ENCODE data around the gene CLIP1.

CLIP1 gene

GRCh38 chr12:122327014-122327413 is 95.5 kb downstream of the CLIP1 start:
- no peak for DNase-seq (ENCODE audit: low read depth)
- no peak overlapping the region for H3K4me3 ChIP-seq (ENCODE audit: low read depth, low read length)
- no peak for TF ChIP-seq CTCF (IDR thresholded peaks at IDR 0.05; ENCODE audit: control insufficient read depth, extremely low read depth, insufficient read depth)

- no peak for DNase-seq (ENCODE audit: low read depth)
- no peak for TF ChIP-seq CTCF (IDR thresholded peaks at IDR 0.05; ENCODE audit: control insufficient read depth, extremely low read depth, insufficient read depth)
- no peak overlapping the region for H3K4me3 ChIP-seq (ENCODE audit: low read depth, low read length)
Measured at GRCh38 chr12:122326586-122326985, 95.9 kb downstream of the CLIP1 start.

- no peak overlapping the region for H3K4me3 ChIP-seq (ENCODE audit: low read depth, low read length)
- no peak for DNase-seq (ENCODE audit: low read depth)
- no peak for TF ChIP-seq CTCF (IDR thresholded peaks at IDR 0.05; ENCODE audit: control insufficient read depth, extremely low read depth, insufficient read depth)
Measured at GRCh38 chr12:122323311-122324019, 99.0 kb downstream of the CLIP1 start.

- TF ChIP-seq CTCF (IDR thresholded peaks at IDR 0.05; ENCODE audit: control insufficient read depth, extremely low read depth, insufficient read depth), result no peak
- DNase-seq (ENCODE audit: low read depth), result no peak
Measured at GRCh38 chr12:122322501-122322900, 100.0 kb downstream of the CLIP1 start.

GRCh38 chr12:122318607-122319605 is 103.6 kb downstream of the CLIP1 start:
- H3K4me3 ChIP-seq (ENCODE audit: low read depth, low read length), result no peak overlapping the region
- no peak for DNase-seq (ENCODE audit: low read depth)
- TF ChIP-seq CTCF (IDR thresholded peaks at IDR 0.05; ENCODE audit: control insufficient read depth, extremely low read depth, insufficient read depth), result no peak

More at GRCh38 chr12:122322501-122322900, 100.0 kb downstream of the CLIP1 start:
- no peak overlapping the region for H3K4me3 ChIP-seq (ENCODE audit: low read depth, low read length)

GRCh38 chr12:122312926-122313325 is 109.5 kb downstream of the CLIP1 start:
- no peak overlapping the region for H3K4me3 ChIP-seq (ENCODE audit: low read depth, low read length)
- no peak for TF ChIP-seq CTCF (IDR thresholded peaks at IDR 0.05; ENCODE audit: control insufficient read depth, extremely low read depth, insufficient read depth)
- DNase-seq (ENCODE audit: low read depth), result no peak
